Gastroesophageal sphincter (tissue), 4 donors: ENCODE data around the gene ATP8B3. TPM values are rescaled to one million over a fixed set of nuclear protein-coding genes. Genes with fewer than 3 reads are reported as not detected.

ENCODE experiments used
- ATAC-seq: fragments of 150-250 bp; one replicate; pipeline ENCODE4 v1.9.1; 2016; ENCODE audit warnings: mild to moderate bottlenecking, moderate library complexity
- H3K27ac ChIP-seq, 4 donors: fragments of 200-600 bp; sonication (generic) in 3 of 4; 1 replicate in 3 of 4; 2 replicates in 1 of 4; pipeline ENCODE4 v1.5.1; 2016 to 2019
- H3K27me3 ChIP-seq: fragments of 200-600 bp; sonication (generic); one replicate; pipeline ENCODE4 v1.5.1; 2019
- H3K36me3 ChIP-seq, 2 donors: fragments of 200-600 bp; sonication (generic); one replicate each; pipeline ENCODE4 v1.5.1; 2019; ENCODE audit warnings: control low read depth in 1 of 2
- H3K4me1 ChIP-seq, 3 donors: fragments of 200-600 bp; sonication (generic); 1 replicate in 2 of 3; 2 replicates in 1 of 3; pipeline ENCODE4 v1.5.1; 2016 to 2019; ENCODE audit warnings: control low read depth in 2 of 3
- H3K4me3 ChIP-seq, 2 donors: fragments of 200-600 bp; sonication (generic); one replicate each; pipeline ENCODE4 v1.5.1; 2019; ENCODE audit warnings: mild to moderate bottlenecking in 1 of 2, moderate library complexity in 1 of 2
- H3K9me3 ChIP-seq, 3 donors: fragments of 200-600 bp; sonication (generic); one replicate each; pipeline ENCODE4 v1.5.1; 2017 to 2019; ENCODE audit warnings: control low read depth in 2 of 3
- CTCF ChIP-seq, 4 experiments: fragments of 200-600 bp in 2 of 4; fragments of 450-650 bp in 2 of 4; sonication (generic) in 1 of 4; IDR thresholded peaks; one replicate each; pipeline ENCODE4 v1.5.1; 2017 to 2019; ENCODE audit warnings: antibody characterized with exemption in 4 of 4, mild to moderate bottlenecking in 2 of 4, moderate library complexity in 2 of 4
- EP300 ChIP-seq: sonication (generic); formaldehyde crosslinking; IDR thresholded peaks from one replicate; pipeline ENCODE4 v1.6.1; 2017; ENCODE audit warnings: antibody characterized with exemption, mild to moderate bottlenecking
- POLR2A ChIP-seq, 2 donors: fragments of 450-650 bp; IDR thresholded peaks; one replicate each; pipeline ENCODE4 v1.6.1; 2017; ENCODE audit warnings: antibody characterized with exemption in 2 of 2, mild to moderate bottlenecking in 2 of 2, moderate library complexity in 1 of 2
- POLR2AphosphoS5 ChIP-seq: sonication (generic); formaldehyde crosslinking; IDR thresholded peaks from one replicate; pipeline ENCODE4 v1.6.1; 2017; ENCODE audit warnings: antibody characterized with exemption
- WGBS, 2 donors: methylation state at CpG; one replicate each; pipeline ENCODE4 v1.1.5; 2018; ENCODE audit warnings: low coverage in 1 of 2; 5-methylcytosine and 5-hydroxymethylcytosine counted together
- total RNA-seq, 4 donors: library from RNA; depleted of rRNA; stranded (reverse); fragments of >200 nt; gene quantifications; one replicate each; pipeline ENCODE4 v1.1.0, GENCODE V29; 2016

The ATP8B3 gene
- total RNA-seq, 4 donors from 2014 or later: 0.27 to 1.4 (median 0.48) TPM

GRCh38 chr19:1758231-1758577 lies 53.9 kb downstream of the ATP8B3 start:
- WGBS, 2 donors: 0 to 9% methylated on average over 4 to 7 of the region's 10 CpGs
- peaks cover 98% of the 10 kb centered on the region for H3K27me3 ChIP-seq

GRCh38 chr19:1757468-1758230 lies 54.4 kb downstream of the ATP8B3 start:
- TF ChIP-seq EP300 (no peak), CTCF (IDR thresholded peaks at IDR 0.05) (no peak), POLR2A (IDR thresholded peaks at IDR 0.05) (no peak), POLR2AphosphoS5 (no peak)
- Histone ChIP-seq H3K27me3 (peaks cover 98% of the 10 kb centered on the region), H3K27ac (no peak overlapping the region), H3K4me1 (peaks cover 0 to 39% (median 8%) of the 10 kb centered on the region in 3 donors), H3K4me3 (no peak overlapping the region), H3K36me3 (no peaks in the 10 kb centered on the region), H3K9me3 (no peaks in the 10 kb centered on the region)
- WGBS, 2 donors: 2 to 7% methylated on average over 4 to 10 of the region's 86 CpGs
- ATAC-seq: no peak

More at GRCh38 chr19:1758231-1758577, 53.9 kb downstream of the ATP8B3 start:
- Histone ChIP-seq H3K27ac (no peak overlapping the region), H3K4me3 (no peak overlapping the region), H3K36me3 (no peaks in the 10 kb centered on the region), H3K9me3 (no peaks in the 10 kb centered on the region), H3K4me1 (peaks cover 0 to 37% (median 8%) of the 10 kb centered on the region in 3 donors)
- ATAC-seq: no peak
- TF ChIP-seq EP300: no peak
- no peak for TF ChIP-seq POLR2A (IDR thresholded peaks at IDR 0.05)
- TF ChIP-seq POLR2AphosphoS5: no peak
- no peak for TF ChIP-seq CTCF (IDR thresholded peaks at IDR 0.05)

- H3K9me3 ChIP-seq: no peaks in the 10 kb centered on the region
- H3K4me3 ChIP-seq: no peak overlapping the region
- WGBS, 2 donors: 0 to 3% methylated on average over 2 to 6 of the region's 29 CpGs
- no peak for ATAC-seq
- peaks cover 98% of the 10 kb centered on the region for H3K27me3 ChIP-seq
- H3K27ac ChIP-seq: no peak overlapping the region
- peaks cover 0 to 39% (median 8%) of the 10 kb centered on the region in 3 donors for H3K4me1 ChIP-seq
- no peak for TF ChIP-seq POLR2A (IDR thresholded peaks at IDR 0.05)
- no peak for TF ChIP-seq EP300
- no peak for TF ChIP-seq POLR2AphosphoS5
- TF ChIP-seq CTCF (IDR thresholded peaks at IDR 0.05): no peak
- no peaks in the 10 kb centered on the region for H3K36me3 ChIP-seq
Measured at GRCh38 chr19:1756705-1757465, 55.2 kb downstream of the ATP8B3 start.

- Histone ChIP-seq H3K4me1 (peaks cover 0 to 39% (median 8%) of the 10 kb centered on the region in 3 donors), H3K27me3 (peaks cover 98% of the 10 kb centered on the region), H3K36me3 (no peaks in the 10 kb centered on the region), H3K9me3 (no peaks in the 10 kb centered on the region), H3K4me3 (no peak overlapping the region), H3K27ac (no peak overlapping the region)
- 0 to 6% methylated on average over 10 to 14 of the region's 20 CpGs for WGBS, 2 donors
- TF ChIP-seq POLR2AphosphoS5 (no peak), CTCF (IDR thresholded peaks at IDR 0.05) (no peak), EP300 (no peak), POLR2A (IDR thresholded peaks at IDR 0.05) (no peak)
- no peak for ATAC-seq
Measured at GRCh38 chr19:1756264-1756663, 55.8 kb downstream of the ATP8B3 start.
